ENCODE data around the gene NSRP1. TPM values are rescaled to one million over a fixed set of nuclear protein-coding genes. Genes with fewer than 3 reads are reported as not detected.

Gene NSRP1
- polyA plus RNA-seq, 3 donors: 7.2 to 19.9 (median 11.7) TPM

DNA sequence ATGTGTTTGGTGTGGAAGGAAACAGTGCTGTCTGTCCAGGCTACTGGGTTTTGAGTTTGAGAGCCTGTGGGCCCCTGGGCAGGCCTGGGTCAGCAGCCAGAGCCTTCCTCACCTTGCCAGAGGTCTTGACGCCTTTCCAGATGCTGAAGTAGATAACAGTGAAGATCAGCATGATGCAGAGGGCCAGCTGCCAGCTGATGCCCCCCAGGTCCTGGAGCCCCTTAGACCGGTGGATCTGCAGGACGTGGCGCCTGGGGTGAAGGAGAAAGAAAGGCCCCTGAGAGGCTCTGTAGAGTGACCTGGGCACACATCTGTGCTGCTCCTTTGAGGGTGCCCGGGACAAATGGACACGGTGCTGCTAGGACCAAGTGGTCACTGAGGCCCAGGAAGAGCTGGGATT lies 100.4 kb downstream of the NSRP1 start:
- DNase-seq: no peak
- intact Hi-C loops (cut with micrococcal nuclease): no loop called here
- no peaks in the 10 kb centered on the region for H3K79me2 ChIP-seq (ENCODE audit: insufficient read depth, low read length)

GRCh38 chr17:30217746-30218245 lies 101.2 kb downstream of the NSRP1 start:
- no peaks in the 10 kb centered on the region for H3K79me2 ChIP-seq (ENCODE audit: insufficient read depth, low read length)
- H3K4me2 ChIP-seq (replicated peaks; ENCODE audit: extremely low read depth, low read length, poor library complexity, severe bottlenecking): no peak overlapping the region
- H4K20me1 ChIP-seq (ENCODE audit: insufficient read depth, low read length): no peaks in the 10 kb centered on the region
- intact Hi-C loops (cut with micrococcal nuclease): no loop called here
- H3K27ac ChIP-seq (ENCODE audit: low read depth in 1 of 2, low read length in 2 of 2): no peak overlapping the region
- no peaks in the 10 kb centered on the region for H3K36me3 ChIP-seq (replicated peaks in 1 of 2; ENCODE audit: control insufficient read depth in 1 of 2, insufficient read depth in 2 of 2, low read length in 2 of 2)
- peaks cover 2 to 10% (median 3%) of the 10 kb centered on the region in 3 donors for H3K27me3 Mint-ChIP-seq (ENCODE audit: low read depth in 3 of 3)
- no peaks in the 10 kb centered on the region for H3K36me3 Mint-ChIP-seq
- TF ChIP-seq CTCF (IDR thresholded peaks at IDR 0.05): no peak
- no peak overlapping the region for H3K9ac ChIP-seq (ENCODE audit: insufficient read depth, low read length, poor library complexity, severe bottlenecking)
- DNase-seq: no peak
- no peaks in the 10 kb centered on the region for H3K4me1 ChIP-seq (ENCODE audit: control insufficient read depth in 1 of 2, insufficient read depth in 2 of 2, low read length in 2 of 2)
- no peaks in the 10 kb centered on the region for H3K27me3 ChIP-seq (ENCODE audit: control insufficient read depth in 2 of 2, insufficient read depth in 2 of 2, low read length in 2 of 2)
- peaks cover 0 to 1% (median 0%) of the 10 kb centered on the region in 7 donors for H3K9me3 Mint-ChIP-seq
- H3K4me3 ChIP-seq (replicated peaks in 1 of 3; ENCODE audit: low read depth in 2 of 3, low read length in 3 of 3): no peak overlapping the region
- no peaks in the 10 kb centered on the region for H3K4me1 Mint-ChIP-seq
- no peaks in the 10 kb centered on the region for H3K9me3 ChIP-seq (replicated peaks in 1 of 2; ENCODE audit: control insufficient read depth in 1 of 2, insufficient read depth in 1 of 2, low read length in 2 of 2)
- no peak overlapping the region for H2AFZ ChIP-seq (ENCODE audit: insufficient read depth, low read depth, low read length, poor library complexity, severe bottlenecking)
- WGBS (ENCODE audit: insufficient coverage): 99% methylated on average over 7 of the region's 11 CpGs
- H3K27ac Mint-ChIP-seq: no peak overlapping the region
- no peak overlapping the region for H3K4me3 Mint-ChIP-seq

More for the DNA sequence above, 100.4 kb downstream of the NSRP1 start:
- 97% methylated on average over 6 of the region's 6 CpGs for WGBS (ENCODE audit: insufficient coverage)
- Mint-ChIP-seq H3K9me3 (peaks cover 0 to 1% (median 0%) of the 10 kb centered on the region in 7 donors), H3K4me1 (no peaks in the 10 kb centered on the region), H3K27me3 (ENCODE audit: low read depth in 3 of 3) (peaks cover 2 to 7% (median 3%) of the 10 kb centered on the region in 3 donors), H3K36me3 (no peaks in the 10 kb centered on the region), H3K27ac (no peak overlapping the region), H3K4me3 (no peak overlapping the region)
- H3K9me3 ChIP-seq (replicated peaks in 1 of 2; ENCODE audit: control insufficient read depth in 1 of 2, insufficient read depth in 1 of 2, low read length in 2 of 2): no peaks in the 10 kb centered on the region
- H3K9ac ChIP-seq (ENCODE audit: insufficient read depth, low read length, poor library complexity, severe bottlenecking): no peak overlapping the region
- no peaks in the 10 kb centered on the region for H3K27me3 ChIP-seq (ENCODE audit: control insufficient read depth in 2 of 2, insufficient read depth in 2 of 2, low read length in 2 of 2)
- no peaks in the 10 kb centered on the region for H3K36me3 ChIP-seq (replicated peaks in 1 of 2; ENCODE audit: control insufficient read depth in 1 of 2, insufficient read depth in 2 of 2, low read length in 2 of 2)
- no peaks in the 10 kb centered on the region for H3K4me1 ChIP-seq (ENCODE audit: control insufficient read depth in 1 of 2, insufficient read depth in 2 of 2, low read length in 2 of 2)
- no peak overlapping the region for H3K27ac ChIP-seq (ENCODE audit: low read depth in 1 of 2, low read length in 2 of 2)
- TF ChIP-seq CTCF (IDR thresholded peaks at IDR 0.05): no peak
- no peak overlapping the region for H2AFZ ChIP-seq (ENCODE audit: insufficient read depth, low read depth, low read length, poor library complexity, severe bottlenecking)
- H3K4me2 ChIP-seq (replicated peaks; ENCODE audit: extremely low read depth, low read length, poor library complexity, severe bottlenecking): no peak overlapping the region
- H3K4me3 ChIP-seq (replicated peaks in 1 of 3; ENCODE audit: low read depth in 2 of 3, low read length in 3 of 3): no peak overlapping the region
- H4K20me1 ChIP-seq (ENCODE audit: insufficient read depth, low read length): no peaks in the 10 kb centered on the region

Measured in CD14-positive monocyte (primary cell).